ENCODE measurements around the gene VASH1.

The VASH1 gene

GRCh38 chr14:76832503-76832988 is 71.3 kb downstream of the VASH1 start:
- no peak for DNase-seq (ENCODE audit: low read depth)
